Activated CD8-positive, alpha-beta memory T cell treated with anti-CD3 and anti-CD28 coated beads for 36 hours (primary cell): Measurements from ENCODE around the gene XCR1. TPM values are rescaled to one million over a fixed set of nuclear protein-coding genes. Genes with fewer than 3 reads are reported as not detected.

Experiments
- CTCF ChIA-PET: fragments of 350-600 bp; sonication (Branson Sonifier 250); formaldehyde crosslinking; loops from one replicate; lab custom pipeline; 2021; ENCODE audit warnings: antibody characterized with exemption; lab: Charles Lee
- POLR2A ChIA-PET: fragments of 350-600 bp; sonication (Branson Sonifier 250); formaldehyde crosslinking; loops from one replicate; lab custom pipeline; 2021; ENCODE audit warnings: antibody characterized with exemption; lab: Charles Lee
- total RNA-seq, 2 experiments: library from RNA; stranded (reverse); gene quantifications; one replicate each; pipeline ENCODE4 v1.2.3, GENCODE V29; 2021

The XCR1 gene
- total RNA-seq, 2 experiments from 2014 or later = not detected

DNA sequence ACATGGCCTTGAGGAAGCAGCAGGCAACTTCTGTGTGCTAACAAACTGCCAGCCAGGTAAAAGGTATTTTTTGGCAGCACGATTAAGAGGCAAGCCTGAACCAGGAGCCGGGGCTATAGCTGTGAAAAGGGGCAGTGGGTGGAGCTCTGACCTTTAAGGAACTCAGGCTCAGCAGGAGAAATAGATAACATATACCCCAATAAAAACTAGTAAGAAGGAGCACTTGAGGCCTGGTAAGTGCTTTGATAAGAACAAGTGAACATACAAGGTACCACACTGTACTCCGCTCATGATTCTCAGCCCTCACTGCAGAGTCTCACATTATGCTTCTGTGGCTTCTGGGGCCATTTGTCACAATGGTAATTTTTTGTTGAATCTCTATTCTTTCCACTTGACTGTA is 37.1 kb downstream of the XCR1 start:
- POLR2A ChIA-PET = no interaction called here
- CTCF ChIA-PET = interaction anchor here (1.5 kb wide), 1 partner anchor 13 kb away, joined by 3 read pairs; no protein-coding TSS in a partner anchor

DNA sequence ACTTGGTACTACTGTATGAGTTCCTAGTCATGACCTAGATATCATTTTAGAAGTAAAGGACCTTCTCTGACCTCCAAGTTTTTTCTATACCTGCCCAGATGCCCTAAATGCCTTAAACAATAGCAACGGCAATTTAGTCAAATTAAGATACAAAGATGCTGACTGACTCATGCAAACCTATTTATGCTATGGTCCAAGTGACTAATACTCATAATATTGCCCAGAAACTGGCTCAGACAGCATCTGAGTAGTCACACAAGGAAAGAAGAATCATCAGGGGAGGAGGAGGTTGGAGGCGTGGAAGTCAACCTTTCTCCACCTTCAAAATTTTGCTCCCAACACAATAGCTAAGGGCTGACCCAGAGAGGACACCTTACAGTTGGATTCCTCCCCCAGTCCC is 38.5 kb downstream of the XCR1 start:
- ChIA-PET CTCF (interaction anchor here (1.7 kb wide), 1 partner anchor 24 kb away, joined by 5 read pairs; no protein-coding TSS in a partner anchor), POLR2A (no interaction called here)

DNA sequence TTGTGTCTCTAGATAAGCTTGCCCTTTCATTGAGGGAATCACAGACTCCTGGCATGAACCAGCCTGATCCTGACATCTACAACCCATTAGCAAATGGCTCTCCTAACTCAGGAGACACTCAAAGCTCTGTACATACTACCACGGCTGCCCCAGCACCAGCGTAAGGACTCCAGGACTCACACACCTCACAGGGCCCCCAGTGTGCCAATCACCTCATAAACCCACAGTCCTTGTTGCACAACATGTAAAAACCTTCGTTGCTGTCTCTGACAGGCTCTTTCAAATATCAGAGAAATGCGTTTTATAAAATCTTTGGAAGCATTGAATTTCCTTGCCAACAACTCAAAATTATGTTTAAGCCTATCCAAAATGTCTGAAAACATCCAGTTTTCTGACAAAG is 38.9 kb downstream of the XCR1 start:
- POLR2A ChIA-PET = no interaction called here
- CTCF ChIA-PET = interaction anchor here (1.0 to 1.7 kb wide), 2 partner anchors 23 to 380 kb away, joined by 4 to 5 read pairs; no protein-coding TSS in a partner anchor

DNA sequence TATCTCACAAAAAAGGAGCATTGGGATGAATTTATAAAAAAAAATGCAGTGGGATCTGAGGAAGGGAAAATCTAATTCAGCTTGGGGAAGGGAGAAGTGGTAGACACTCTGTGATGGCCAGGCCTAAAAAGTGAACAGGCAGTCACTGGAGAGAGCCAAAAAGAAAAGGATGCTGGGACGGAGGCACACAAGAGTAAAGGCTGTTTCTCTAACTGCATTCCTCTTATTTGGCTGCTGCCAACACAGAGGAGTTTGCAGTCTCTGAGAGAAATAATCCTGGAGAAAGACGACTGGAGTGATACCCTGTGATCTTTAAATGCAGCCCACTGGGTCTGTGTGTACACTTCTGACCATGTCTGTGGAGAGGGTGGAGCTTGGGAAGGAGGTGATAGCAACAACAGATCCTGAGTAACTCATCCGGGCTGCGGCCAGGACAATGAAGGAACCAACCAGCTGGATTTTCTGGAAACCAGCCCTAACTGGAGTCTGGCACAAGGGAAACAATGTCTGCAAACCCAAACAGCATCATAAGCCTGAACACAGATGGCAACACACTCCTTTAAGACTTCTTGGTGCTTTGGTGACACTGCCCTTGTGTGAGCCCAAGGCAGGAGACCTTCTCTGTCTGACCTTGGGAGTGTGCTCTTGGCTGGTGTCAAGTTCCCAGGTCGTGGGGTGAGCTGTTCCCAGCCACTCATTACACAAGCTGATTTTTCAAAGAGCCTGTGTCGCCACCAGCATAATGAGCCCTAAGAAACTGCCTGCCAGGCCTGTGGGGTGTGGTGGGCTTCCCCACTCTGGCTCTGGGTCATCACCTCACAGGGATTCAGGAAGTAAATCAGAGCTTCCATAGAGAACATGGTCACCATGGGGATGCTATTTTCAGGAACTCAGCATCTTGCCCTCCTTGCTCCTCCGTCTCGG is 39.7 kb downstream of the XCR1 start:
- ChIA-PET CTCF (interaction anchor here (1.0 to 1.7 kb wide), 2 partner anchors 23 to 381 kb away, joined by 4 to 5 read pairs; no protein-coding TSS in a partner anchor), POLR2A (interaction anchor here (1.3 kb wide), 1 partner anchor 8 kb away, joined by 4 read pairs; the partner anchor contains the start of gene FYCO1)

DNA sequence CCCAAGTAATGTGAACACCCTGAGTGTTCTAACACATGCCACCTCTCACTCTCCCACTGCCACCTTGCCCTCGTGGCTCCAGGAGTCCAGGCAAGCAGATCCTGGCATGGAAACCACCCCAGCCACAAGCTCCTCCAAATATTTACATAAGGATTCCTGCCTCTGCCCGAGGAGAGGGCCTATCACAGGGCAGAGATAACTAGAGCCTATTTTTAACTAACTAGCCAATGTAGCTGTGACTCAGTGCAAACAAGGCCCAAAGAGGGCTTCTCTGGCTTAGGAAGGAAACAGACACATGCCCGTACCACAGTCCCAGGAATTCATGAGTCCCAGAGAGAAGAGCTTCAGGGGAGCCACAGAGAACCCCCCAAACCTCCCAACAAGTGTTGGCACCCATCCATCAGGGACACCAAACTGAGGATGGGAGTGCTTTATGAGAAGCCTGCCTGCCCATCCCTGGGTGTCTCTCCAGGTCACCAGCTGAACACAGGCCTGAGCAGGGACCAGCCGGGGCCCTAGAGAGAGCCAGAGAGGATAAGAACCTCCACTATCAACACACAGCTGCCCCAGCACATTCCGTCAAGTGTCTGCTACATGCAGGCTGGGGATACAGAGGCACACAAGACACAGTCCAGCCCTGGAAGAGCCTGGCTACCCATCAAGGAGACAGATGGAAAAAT is 40.8 kb downstream of the XCR1 start:
- POLR2A ChIA-PET = interaction anchor here (1.3 kb wide), 1 partner anchor 9 kb away, joined by 4 read pairs; the partner anchor contains the start of gene FYCO1
- CTCF ChIA-PET = no interaction called here

DNA sequence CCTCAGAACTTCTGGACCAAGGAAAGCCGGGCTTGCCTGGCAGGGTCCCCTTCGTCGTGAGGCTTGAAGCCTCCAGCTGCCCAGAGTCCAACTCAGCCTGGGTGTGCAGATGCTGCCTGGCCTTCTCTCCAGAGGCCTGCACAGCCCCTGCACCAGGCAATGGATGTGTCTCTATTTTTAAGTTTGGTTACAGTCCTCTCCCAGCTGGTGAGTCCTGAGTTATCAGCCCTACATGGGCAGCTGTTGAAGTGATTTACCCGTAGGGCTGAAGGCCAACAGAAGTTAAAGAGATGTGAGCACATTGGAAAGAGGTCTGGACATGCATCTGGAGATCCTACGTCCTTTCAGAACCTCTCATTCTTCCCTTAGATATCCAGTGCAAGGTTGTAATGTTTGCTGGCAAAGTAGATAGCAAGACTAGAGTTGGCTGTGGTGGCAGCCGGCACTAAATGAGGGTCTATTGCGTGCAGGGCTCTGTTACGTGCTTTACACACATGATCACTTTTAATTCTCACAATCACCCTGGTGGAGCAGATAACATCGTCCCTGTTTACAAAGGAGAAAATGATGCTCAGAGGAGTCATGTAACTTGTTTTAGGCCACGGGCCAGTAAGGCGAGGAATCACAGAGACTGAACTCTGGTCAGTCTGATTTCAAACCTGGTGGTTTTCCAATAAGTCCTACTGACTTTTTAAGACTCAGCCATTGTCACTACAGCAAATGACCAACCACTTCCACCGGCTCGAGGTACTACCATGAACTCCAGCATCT is 41.6 kb downstream of the XCR1 start:
- ChIA-PET POLR2A (no interaction called here), CTCF (no interaction called here)

DNA sequence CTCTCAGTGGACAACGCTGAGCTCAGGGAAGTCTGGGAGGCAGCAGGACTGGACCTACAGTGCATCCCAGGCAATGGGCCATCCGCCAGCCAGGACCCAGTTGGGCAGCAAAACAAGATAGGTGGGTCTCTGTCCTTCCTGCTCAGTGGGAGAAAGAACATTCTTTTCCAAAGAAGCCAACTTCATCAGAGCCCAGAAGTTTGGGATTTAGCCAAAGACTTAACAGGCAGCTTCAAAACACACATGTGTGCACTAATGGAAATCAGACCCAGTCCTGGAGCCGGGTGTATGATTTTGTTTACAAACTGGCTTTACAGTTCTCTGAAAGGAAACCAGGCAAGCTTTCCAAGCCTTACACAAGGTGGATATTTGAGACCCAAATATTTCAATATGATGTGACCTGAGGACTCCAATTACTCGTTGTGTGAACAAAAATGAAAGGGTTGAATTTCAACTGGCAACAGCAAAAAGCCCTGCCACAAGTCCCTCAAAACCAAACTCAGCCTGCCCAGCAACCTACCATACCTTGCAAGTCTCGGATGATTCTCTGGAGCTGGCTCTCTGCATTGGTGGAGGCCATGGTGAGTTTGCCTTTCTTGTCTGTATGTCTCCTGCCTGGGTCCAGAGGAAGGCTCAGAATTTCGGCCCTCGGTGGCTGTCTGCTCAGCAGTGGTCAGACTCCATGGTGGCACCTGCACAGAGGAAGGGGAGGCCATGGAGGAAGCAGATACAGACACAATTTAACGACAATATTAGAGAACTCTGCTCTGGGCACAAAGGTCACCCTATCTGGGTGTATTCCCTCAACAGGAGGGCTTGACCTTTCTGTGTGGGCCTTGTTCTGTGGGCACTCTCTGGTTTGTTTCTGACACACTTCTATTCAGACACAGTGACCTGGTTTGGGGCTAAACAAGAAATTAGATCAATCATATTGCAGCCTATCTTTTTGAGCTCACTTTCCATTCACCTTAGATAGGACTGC is 42.7 kb downstream of the XCR1 start:
- ChIA-PET POLR2A (no interaction called here), CTCF (no interaction called here)

DNA sequence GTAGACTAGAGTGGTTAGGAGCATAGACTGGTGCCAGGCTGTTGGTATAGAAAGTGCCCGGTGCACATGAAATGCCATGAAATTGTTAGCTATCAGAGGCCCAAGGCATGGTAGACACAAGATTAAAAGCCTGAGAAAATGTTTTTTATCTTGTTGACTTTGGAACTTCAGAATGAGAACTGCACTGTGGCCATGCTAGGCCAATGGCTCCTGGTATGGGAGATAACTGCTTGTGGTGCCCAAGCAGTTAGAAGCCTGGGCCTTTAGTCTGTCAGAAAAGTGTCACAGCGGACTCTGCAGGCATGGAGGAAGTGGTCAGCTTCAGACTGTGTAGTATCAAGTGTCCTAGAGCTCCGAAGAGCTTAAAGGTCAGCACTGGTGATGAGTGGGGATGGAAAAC is 43.5 kb downstream of the XCR1 start:
- CTCF ChIA-PET = no interaction called here
- POLR2A ChIA-PET = no interaction called here

DNA sequence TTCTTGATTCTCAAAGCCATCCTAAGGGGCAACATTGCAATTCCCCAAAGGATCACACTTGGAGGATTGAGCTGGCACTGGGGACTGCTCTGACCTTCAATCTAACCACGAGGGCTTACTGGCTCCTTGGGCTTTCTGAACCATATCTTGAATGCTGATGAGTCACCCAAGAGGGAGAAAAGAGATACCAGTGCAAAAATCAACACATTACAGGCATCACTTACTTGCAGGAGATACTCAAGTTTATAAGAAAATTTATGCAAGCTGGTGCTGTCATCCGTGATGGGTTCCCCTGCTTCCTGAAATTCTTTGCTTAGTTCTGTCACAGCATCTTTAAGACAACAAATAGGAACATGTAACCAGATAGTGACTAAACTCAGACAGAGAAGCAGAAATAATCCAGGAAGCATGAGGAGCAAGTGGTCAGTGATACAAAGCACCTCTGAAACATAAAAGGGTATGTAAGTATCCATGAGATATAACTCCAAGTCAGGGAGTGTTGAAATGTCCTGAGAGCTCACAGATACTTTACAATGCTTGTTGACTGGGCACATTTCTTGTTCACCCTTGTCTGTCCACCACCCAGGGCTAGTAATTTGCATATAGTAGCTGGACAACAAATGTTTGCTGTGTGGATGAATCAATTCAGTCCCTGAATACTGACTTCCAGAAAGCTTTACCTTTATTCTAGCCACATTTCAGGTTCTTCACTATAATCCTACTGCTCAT is 45.8 kb downstream of the XCR1 start:
- ChIA-PET POLR2A (no interaction called here), CTCF (interaction anchor here (0.8 to 2.2 kb wide), 4 partner anchors 13 to 95 kb away, joined by 3 to 12 read pairs (median 4); partner anchors contain the start of gene FYCO1)

DNA sequence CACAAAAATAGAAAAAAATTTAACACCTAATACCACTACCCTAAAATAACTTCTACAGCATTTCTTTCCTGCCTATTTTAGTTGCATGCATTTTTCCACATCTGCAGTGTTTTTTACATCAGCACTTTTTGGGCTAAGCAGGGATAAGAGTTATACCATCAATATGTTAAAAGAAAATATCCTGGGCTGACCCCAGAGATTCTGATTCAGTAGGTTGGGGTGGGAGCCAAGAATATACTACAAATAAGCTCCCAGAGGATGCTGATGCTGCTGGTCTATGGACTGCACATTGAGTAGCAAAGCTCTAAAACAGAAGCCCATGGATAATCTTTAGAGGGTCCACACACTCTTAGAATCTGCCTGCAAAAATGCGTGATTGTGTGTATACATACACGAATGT is 46.5 kb downstream of the XCR1 start:
- ChIA-PET POLR2A (no interaction called here), CTCF (interaction anchor here (0.8 to 2.2 kb wide), 5 partner anchors 13 to 95 kb away, joined by 3 to 12 read pairs (median 4); partner anchors contain the start of gene FYCO1)

DNA sequence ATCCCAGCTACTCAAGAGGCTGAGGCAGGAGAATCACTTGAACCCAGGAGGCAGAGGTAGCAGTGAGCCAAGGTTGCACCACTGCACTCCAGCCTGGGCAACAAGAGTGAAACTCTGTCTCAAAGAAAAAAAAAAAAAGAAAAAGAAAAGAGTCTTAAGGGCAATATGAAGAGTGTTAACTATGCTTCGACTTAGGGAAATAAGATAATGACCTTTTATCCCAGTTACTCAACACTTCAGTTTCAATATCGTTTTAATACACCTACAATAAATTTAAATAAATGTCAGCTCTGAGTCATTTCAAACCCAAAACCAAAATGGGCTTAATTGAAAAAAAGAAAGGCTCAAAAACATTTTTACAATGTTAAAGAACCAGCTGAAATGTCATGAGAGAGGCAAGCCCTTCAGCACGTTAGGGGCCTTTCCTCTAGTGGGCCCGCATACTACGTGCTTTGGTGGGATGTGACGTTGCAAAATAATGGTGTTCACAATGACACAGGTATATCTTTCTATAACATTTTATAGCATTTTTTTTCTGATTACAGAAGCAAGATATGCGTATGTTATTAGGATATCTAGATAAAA is 47.0 kb downstream of the XCR1 start:
- POLR2A ChIA-PET = interaction anchor here (0.7 to 1.1 kb wide), 2 partner anchors 14 to 18 kb away, joined by 4 to 5 read pairs; no protein-coding TSS in a partner anchor
- CTCF ChIA-PET = interaction anchor here (0.8 to 1.5 kb wide), 6 partner anchors 11 to 96 kb away, joined by 3 to 6 read pairs (median 4); no protein-coding TSS in a partner anchor

DNA sequence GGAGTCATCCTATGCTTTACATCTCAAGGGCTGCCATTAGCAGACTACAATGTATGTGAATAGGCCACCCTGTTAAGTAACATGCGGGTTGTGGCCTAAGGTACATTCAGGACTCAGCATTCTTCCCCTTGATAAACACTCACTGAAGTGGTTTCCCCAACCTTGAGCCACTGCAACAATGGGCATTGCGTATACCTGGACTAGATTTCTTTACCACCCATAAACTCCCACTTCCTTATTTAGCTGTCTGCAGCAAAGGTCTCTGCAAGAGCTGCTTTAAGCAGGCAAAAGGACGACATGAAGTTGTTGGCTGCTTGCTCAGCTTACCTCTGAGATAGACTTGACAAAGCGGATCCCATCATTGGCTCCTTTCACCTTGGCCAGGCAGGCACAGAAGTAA is 47.9 kb downstream of the XCR1 start:
- POLR2A ChIA-PET = interaction anchor here (0.7 to 1.1 kb wide), 3 partner anchors 13 to 1097 kb away, joined by 4 to 5 read pairs (median 5); no protein-coding TSS in a partner anchor
- CTCF ChIA-PET = interaction anchor here (1.2 to 1.5 kb wide), 2 partner anchors 10 to 15 kb away, joined by 3 to 6 read pairs; no protein-coding TSS in a partner anchor

DNA sequence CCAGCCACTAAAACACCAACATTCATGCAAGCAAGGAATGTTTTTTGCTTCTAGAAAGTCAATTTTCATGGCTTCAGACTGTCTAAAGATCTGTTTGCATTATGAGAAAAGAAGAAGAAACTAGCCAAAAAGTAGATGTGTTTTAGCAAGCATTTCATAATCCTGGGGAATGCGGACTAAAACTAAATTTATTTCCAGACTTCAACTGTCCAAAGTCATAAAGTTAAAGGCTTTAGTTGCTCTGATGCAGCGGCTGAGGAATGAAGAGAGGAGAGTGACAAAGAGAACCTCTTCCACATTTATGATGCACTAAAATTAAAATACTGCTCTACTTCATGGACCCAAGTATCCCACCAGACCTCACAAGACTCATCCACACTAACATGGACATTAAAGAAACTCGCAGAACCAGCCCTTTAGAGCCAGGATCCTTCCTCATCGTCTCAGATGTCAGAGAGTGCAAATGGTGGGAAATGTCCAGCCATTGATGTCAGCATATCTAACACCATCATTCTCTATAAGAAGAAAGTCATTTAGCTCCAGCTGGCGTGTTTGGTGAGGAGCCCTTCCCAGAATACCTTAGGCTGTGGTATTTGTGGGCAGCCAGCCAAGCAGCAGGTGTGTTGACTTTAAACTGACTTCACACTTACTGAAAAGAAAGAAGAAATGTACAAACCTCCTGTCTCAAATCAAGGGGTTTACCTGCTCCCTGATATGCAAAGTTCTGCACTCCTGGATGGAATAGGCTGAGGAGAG is 49.1 kb downstream of the XCR1 start:
- CTCF ChIA-PET = interaction anchor here (1.1 kb wide), 1 partner anchor 100 kb away, joined by 3 read pairs; no protein-coding TSS in a partner anchor
- POLR2A ChIA-PET = interaction anchor here (0.7 kb wide), 1 partner anchor 1098 kb away, joined by 5 read pairs; no protein-coding TSS in a partner anchor

DNA sequence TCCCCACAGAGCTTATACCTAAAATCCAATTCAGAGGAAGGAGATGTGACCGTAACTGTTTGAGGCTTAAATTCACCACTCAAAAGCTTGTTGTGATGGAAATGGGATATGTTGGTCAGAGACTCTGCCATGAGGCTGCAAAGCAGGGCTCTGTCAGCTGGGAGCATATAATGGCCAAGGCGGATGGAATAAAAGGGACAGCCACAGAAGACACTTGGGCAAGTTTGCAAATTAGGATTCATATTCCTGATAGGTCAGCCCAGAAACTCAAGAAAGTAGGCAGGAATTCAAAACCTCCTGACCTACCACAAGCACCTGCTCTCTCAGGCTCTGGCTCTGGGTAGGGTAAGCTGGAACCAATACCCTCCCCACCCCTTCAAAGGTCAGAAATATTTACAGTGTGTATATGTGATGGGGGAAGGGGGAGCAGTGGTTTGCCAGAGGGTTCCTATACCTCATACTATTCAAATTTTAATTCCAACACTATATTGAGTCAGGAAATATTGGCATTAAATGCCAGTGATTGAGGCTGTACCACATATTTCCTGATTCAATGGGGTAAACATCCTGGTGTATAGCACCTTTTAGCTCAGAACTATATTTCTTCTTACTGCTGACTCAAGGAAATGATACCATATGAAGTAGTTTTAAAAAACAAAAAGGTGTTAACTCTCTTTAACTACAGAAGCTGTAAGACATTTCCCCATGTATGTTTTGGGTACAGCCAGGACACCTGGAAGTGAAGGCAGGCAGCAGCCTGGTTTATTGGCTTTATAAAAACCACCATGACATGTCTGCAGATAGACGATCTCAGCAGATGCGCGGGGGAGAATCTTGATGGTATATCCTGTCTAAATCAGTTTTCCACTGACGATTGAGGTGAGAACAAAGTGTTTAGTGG is 50.8 kb downstream of the XCR1 start:
- ChIA-PET CTCF (interaction anchor here (0.9 to 1.9 kb wide), 6 partner anchors 14 to 102 kb away, joined by 3 to 6 read pairs (median 3); no protein-coding TSS in a partner anchor), POLR2A (interaction anchor here (0.7 to 1.3 kb wide), 2 partner anchors 10 to 11 kb away, joined by 3 to 4 read pairs; no protein-coding TSS in a partner anchor)
